Measurements from ENCODE around the gene FTCD. TPM values are rescaled to one million over a fixed set of nuclear protein-coding genes. Genes with fewer than 3 reads are reported as not detected.

The FTCD gene
- total RNA-seq, 1 experiment from 2014 or later: 5.9 TPM

GRCh38 chr21:46157987-46158451 lies 2.6 kb upstream of the FTCD start:
- no peaks in the 10 kb centered on the region for H3K36me3 ChIP-seq (ENCODE audit: low read depth)
- H3K4me3 ChIP-seq: no peak overlapping the region
- TF ChIP-seq EZH2 (IDR thresholded peaks at IDR 0.05; ENCODE audit: low read depth): no peak
- TF ChIP-seq, protein P1, sequence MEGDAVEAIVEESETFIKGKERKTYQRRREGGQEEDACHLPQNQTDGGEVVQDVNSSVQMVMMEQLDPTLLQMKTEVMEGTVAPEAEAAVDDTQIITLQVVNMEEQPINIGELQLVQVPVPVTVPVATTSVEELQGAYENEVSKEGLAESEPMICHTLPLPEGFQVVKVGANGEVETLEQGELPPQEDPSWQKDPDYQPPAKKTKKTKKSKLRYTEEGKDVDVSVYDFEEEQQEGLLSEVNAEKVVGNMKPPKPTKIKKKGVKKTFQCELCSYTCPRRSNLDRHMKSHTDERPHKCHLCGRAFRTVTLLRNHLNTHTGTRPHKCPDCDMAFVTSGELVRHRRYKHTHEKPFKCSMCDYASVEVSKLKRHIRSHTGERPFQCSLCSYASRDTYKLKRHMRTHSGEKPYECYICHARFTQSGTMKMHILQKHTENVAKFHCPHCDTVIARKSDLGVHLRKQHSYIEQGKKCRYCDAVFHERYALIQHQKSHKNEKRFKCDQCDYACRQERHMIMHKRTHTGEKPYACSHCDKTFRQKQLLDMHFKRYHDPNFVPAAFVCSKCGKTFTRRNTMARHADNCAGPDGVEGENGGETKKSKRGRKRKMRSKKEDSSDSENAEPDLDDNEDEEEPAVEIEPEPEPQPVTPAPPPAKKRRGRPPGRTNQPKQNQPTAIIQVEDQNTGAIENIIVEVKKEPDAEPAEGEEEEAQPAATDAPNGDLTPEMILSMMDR (conservative IDR thresholded peaks at IDR 0.05): no peak
- no peak overlapping the region for H3K4me2 ChIP-seq
- no peaks in the 10 kb centered on the region for H3K4me1 ChIP-seq (replicated peaks; ENCODE audit: insufficient read depth)
- no peak overlapping the region for H2AFZ ChIP-seq
- H3K27me3 ChIP-seq (ENCODE audit: insufficient read depth, low read depth): no peaks in the 10 kb centered on the region
- ChIA-PET POLR2A (ENCODE audit: unreplicated experiment) (no interaction called here), CTCF (no interaction called here)
- DNase-seq: no peak
- no peaks in the 10 kb centered on the region for H3K9me2 ChIP-seq (ENCODE audit: insufficient read depth)
- H4K20me1 ChIP-seq (ENCODE audit: insufficient read depth): no peaks in the 10 kb centered on the region
- H3K79me2 ChIP-seq (ENCODE audit: low read depth): no peaks in the 10 kb centered on the region
- H3K9me3 ChIP-seq (ENCODE audit: insufficient read depth, low read depth): no peaks in the 10 kb centered on the region
- intact Hi-C loops (cut with micrococcal nuclease; ENCODE audit: unreplicated experiment): no loop called here
- H3F3A ChIP-seq (ENCODE audit: insufficient read depth, low read depth): no peaks in the 10 kb centered on the region
- no peak overlapping the region for H3K27ac ChIP-seq
- no TSS peak for BruUV-seq (replicated peaks)

DNA sequence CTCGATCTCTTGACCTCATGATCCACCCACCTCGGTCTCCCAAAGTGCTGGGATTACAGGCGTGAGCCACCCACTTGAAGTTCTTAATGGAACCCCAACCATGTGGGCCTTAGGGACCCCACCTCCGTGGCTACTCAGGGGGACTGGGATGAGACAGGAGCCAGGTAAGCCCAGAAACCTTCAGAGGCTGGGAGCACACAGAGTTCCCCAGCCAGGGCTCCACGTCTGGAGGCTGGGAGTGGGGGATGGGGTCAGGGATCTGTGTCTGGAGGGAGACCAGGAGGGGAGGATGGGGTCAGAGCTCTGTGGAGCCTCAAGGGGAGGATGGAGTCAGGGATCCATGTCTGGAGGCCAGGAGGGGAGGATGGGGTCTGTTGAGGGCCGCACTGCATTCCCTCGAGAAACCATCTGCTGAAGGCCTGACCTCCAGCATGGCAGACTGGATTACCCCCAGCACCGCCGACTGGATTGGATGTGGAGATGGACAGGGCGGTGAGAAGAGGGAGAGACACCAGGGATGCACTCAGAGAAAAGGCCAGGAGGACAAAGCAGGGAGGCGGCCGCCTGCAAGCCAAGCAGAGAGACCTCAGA lies 2.1 kb upstream of the FTCD start:
- no peak overlapping the region for H2AFZ ChIP-seq
- H3K9me3 ChIP-seq (ENCODE audit: insufficient read depth, low read depth): no peaks in the 10 kb centered on the region
- intact Hi-C loops (cut with micrococcal nuclease; ENCODE audit: unreplicated experiment): no loop called here
- no peak for DNase-seq
- H3K27me3 ChIP-seq (ENCODE audit: insufficient read depth, low read depth): no peaks in the 10 kb centered on the region
- no peaks in the 10 kb centered on the region for H3K36me3 ChIP-seq (ENCODE audit: low read depth)
- H3F3A ChIP-seq (ENCODE audit: insufficient read depth, low read depth): no peaks in the 10 kb centered on the region
- H3K79me2 ChIP-seq (ENCODE audit: low read depth): no peaks in the 10 kb centered on the region
- H4K20me1 ChIP-seq (ENCODE audit: insufficient read depth): no peaks in the 10 kb centered on the region
- no TSS peak for BruUV-seq (replicated peaks)
- no peaks in the 10 kb centered on the region for H3K9me2 ChIP-seq (ENCODE audit: insufficient read depth)
- ChIA-PET POLR2A (ENCODE audit: unreplicated experiment) (no interaction called here), CTCF (no interaction called here)
- H3K4me1 ChIP-seq (replicated peaks; ENCODE audit: insufficient read depth): no peaks in the 10 kb centered on the region
- H3K27ac ChIP-seq: no peak overlapping the region
- H3K4me3 ChIP-seq: no peak overlapping the region
- TF ChIP-seq EZH2 (IDR thresholded peaks at IDR 0.05; ENCODE audit: low read depth): no peak
- TF ChIP-seq, protein P1 (conservative IDR thresholded peaks at IDR 0.05): no peak
- no peak overlapping the region for H3K4me2 ChIP-seq

DNA sequence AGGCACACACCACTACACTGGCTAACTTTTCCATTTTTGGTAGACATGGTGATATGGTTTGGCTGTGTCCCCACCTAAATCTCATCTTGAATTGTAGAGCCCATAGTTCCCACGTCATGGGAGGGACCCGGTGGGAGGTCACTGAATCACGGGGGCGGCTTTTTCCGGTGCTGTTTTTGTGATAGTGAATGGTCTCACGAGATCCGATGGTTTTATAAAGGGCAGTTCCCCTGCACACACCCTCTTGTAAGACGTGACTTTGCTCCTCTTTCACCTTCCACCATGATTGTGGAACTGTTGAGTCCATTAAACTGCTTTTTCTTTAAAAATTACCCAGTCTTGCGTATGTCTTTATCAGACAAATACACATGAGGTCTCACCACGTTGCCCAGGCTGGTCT lies 1.3 kb upstream of the FTCD start:
- Histone ChIP-seq H3K9me2 (ENCODE audit: insufficient read depth) (no peaks in the 10 kb centered on the region), H4K20me1 (ENCODE audit: insufficient read depth) (no peaks in the 10 kb centered on the region), H3K9me3 (ENCODE audit: insufficient read depth, low read depth) (no peaks in the 10 kb centered on the region), H3K27me3 (ENCODE audit: insufficient read depth, low read depth) (no peaks in the 10 kb centered on the region), H3K4me1 (replicated peaks; ENCODE audit: insufficient read depth) (no peaks in the 10 kb centered on the region), H3K36me3 (ENCODE audit: low read depth) (no peaks in the 10 kb centered on the region), H3K27ac (no peak overlapping the region), H3K4me2 (no peak overlapping the region), H2AFZ (no peak overlapping the region), H3F3A (ENCODE audit: insufficient read depth, low read depth) (no peaks in the 10 kb centered on the region), H3K79me2 (ENCODE audit: low read depth) (no peaks in the 10 kb centered on the region), H3K4me3 (no peak overlapping the region)
- DNase-seq: no peak
- intact Hi-C loops (cut with micrococcal nuclease; ENCODE audit: unreplicated experiment): no loop called here
- ChIA-PET CTCF (no interaction called here), POLR2A (ENCODE audit: unreplicated experiment) (no interaction called here)
- no peak for TF ChIP-seq EZH2 (IDR thresholded peaks at IDR 0.05; ENCODE audit: low read depth)
- TF ChIP-seq, protein P1 (conservative IDR thresholded peaks at IDR 0.05): no peak
- no TSS peak for BruUV-seq (replicated peaks)
